GM21515 (cell line): ENCODE results near the gene SIK3.
A peak's percentile ranks its signal among the peaks of the same experiment; 100 is the strongest.

Experiments
- ATAC-seq: cut with Tn5 transposase; IDR thresholded peaks from one replicate; pipeline ENCODE4 v1.9.1; 2021; ENCODE audit not compliant: unreplicated experiment

The SIK3 gene

GRCh38 chr11:117110294-117110950, 12.2 kb upstream of the SIK3 start:
- no peak for ATAC-seq

GRCh38 chr11:117107701-117108590, 9.7 kb upstream of the SIK3 start:
- no peak for ATAC-seq

- ATAC-seq = no peak
Observed at GRCh38 chr11:117100556-117100955, 2.3 kb upstream of the SIK3 start.

GRCh38 chr11:117099696-117100095, 1.5 kb upstream of the SIK3 start:
- no peak for ATAC-seq

- peak; percentile 12 for ATAC-seq
Observed at GRCh38 chr11:117097389-117098268, 599 bp downstream of the SIK3 start.

GRCh38 chr11:117097014-117097388, 1.2 kb downstream of the SIK3 start:
- no peak for ATAC-seq

- peak; percentile 29 for ATAC-seq
Observed at GRCh38 chr11:117096201-117096991, 1.8 kb downstream of the SIK3 start.

GRCh38 chr11:117095284-117096161, 2.7 kb downstream of the SIK3 start:
- ATAC-seq = no peak

GRCh38 chr11:117094776-117095175, 3.5 kb downstream of the SIK3 start:
- ATAC-seq = no peak

- ATAC-seq = peak; percentile 38
Observed at GRCh38 chr11:117092951-117093590, 5.2 kb downstream of the SIK3 start.

GRCh38 chr11:117091753-117092477, 6.3 kb downstream of the SIK3 start:
- ATAC-seq = no peak

- no peak for ATAC-seq
Observed at GRCh38 chr11:117090111-117090706, 8.0 kb downstream of the SIK3 start.

GRCh38 chr11:117089685-117090084, 8.5 kb downstream of the SIK3 start:
- ATAC-seq = no peak

- ATAC-seq = no peak
Observed at GRCh38 chr11:117087446-117087845, 10.8 kb downstream of the SIK3 start.

GRCh38 chr11:117084992-117085391, 13.2 kb downstream of the SIK3 start:
- ATAC-seq = no peak

GRCh38 chr11:117083011-117083935, 15.0 kb downstream of the SIK3 start:
- ATAC-seq = no peak

- ATAC-seq = no peak
Observed at GRCh38 chr11:117081908-117082307, 16.3 kb downstream of the SIK3 start.
